Astrocyte of the spinal cord (primary cell): ENCODE data around the gene HPX.

Experiments
- DNase-seq: peaks from one replicate; pipeline ENCODE4 v3.0.0; 2011; ENCODE audit warnings: low read depth, low spot score
- H3K4me3 ChIP-seq: 2 replicates; pipeline ENCODE4 v1.5.1; 2011; ENCODE audit warnings: low read depth, mild to moderate bottlenecking, low read length, moderate library complexity
- CTCF ChIP-seq: IDR thresholded peaks from 2 replicates; pipeline ENCODE4 v1.5.1; 2012; ENCODE audit warnings: low read depth, mild to moderate bottlenecking, low read length, inconsistent platforms
- in situ Hi-C: cut with HindIII; loops from 2 replicates; pipeline ENCODE4 v1.10.0; 2017; ENCODE audit warnings: low sequenced_read_pairs

Gene HPX

GRCh38 chr11:6411594-6412031 lies 29.2 kb downstream of the HPX start:
- no peak overlapping the region for H3K4me3 ChIP-seq
- in situ Hi-C loops = no loop called here

GRCh38 chr11:6410695-6411430 lies 29.9 kb downstream of the HPX start:
- no peak for DNase-seq
- TF ChIP-seq CTCF = no peak
- in situ Hi-C loops = no loop called here
- no peak overlapping the region for H3K4me3 ChIP-seq

More at GRCh38 chr11:6411594-6412031, 29.2 kb downstream of the HPX start:
- no peak for DNase-seq
- TF ChIP-seq CTCF = no peak

- in situ Hi-C loops = no loop called here
- DNase-seq = no peak
- no peak for TF ChIP-seq CTCF
- H3K4me3 ChIP-seq = no peak overlapping the region
Measured at GRCh38 chr11:6406370-6406769, 34.4 kb downstream of the HPX start.

GRCh38 chr11:6405846-6406245 lies 34.9 kb downstream of the HPX start:
- DNase-seq = no peak
- no peak for TF ChIP-seq CTCF
- in situ Hi-C loops = no loop called here
- H3K4me3 ChIP-seq = no peak overlapping the region

GRCh38 chr11:6405052-6405667 lies 35.6 kb downstream of the HPX start:
- in situ Hi-C loops = no loop called here
- peak; percentile 42 for DNase-seq
- TF ChIP-seq CTCF = no peak
- no peak overlapping the region for H3K4me3 ChIP-seq

- no peak for TF ChIP-seq CTCF
- in situ Hi-C loops = no loop called here
- no peak overlapping the region for H3K4me3 ChIP-seq
- no peak for DNase-seq
Measured at GRCh38 chr11:6404342-6405051, 36.3 kb downstream of the HPX start.
